Prostate gland (tissue), 2 donors: ENCODE measurements around the gene CD79B. TPM values are rescaled to one million over a fixed set of nuclear protein-coding genes. Genes with fewer than 3 reads are reported as not detected.

Experiments used
- DNase-seq: peaks from one replicate; pipeline ENCODE4 v3.0.0-alpha.2; 2019; ENCODE audit warnings: low spot score
- H3K27ac ChIP-seq, 2 donors: fragments of 200-600 bp; sonication (generic); 2 replicates each; pipeline ENCODE4 v1.5.1; 2017 to 2019
- H3K27me3 ChIP-seq: fragments of 200-600 bp; sonication (generic); replicated peaks from 2 replicates; pipeline ENCODE4 v1.5.1; 2019; ENCODE audit not compliant: insufficient read depth
- H3K36me3 ChIP-seq, 2 donors: fragments of 200-600 bp; sonication (generic); 1 replicate in 1 of 2; 2 replicates in 1 of 2; pipeline versions ENCODE4 v1.5.1 to v1.8.1; 2017 to 2019
- H3K4me1 ChIP-seq: fragments of 200-600 bp; sonication (generic); replicated peaks from 2 replicates; pipeline ENCODE4 v1.5.1; 2019
- H3K4me3 ChIP-seq, 2 donors: fragments of 200-600 bp; sonication (generic); 2 replicates each; pipeline ENCODE4 v1.5.1; 2017 to 2019
- H3K9me3 ChIP-seq: fragments of 200-600 bp; sonication (generic); 2 replicates; pipeline ENCODE4 v1.5.1; 2017
- POLR2A ChIP-seq: fragments of 450-650 bp; IDR thresholded peaks from one replicate; pipeline ENCODE4 v1.6.1; 2016; ENCODE audit warnings: antibody characterized with exemption, mild to moderate bottlenecking
- POLR2AphosphoS5 ChIP-seq: sonication (generic); formaldehyde crosslinking; IDR thresholded peaks from one replicate; pipeline ENCODE4 v1.6.1; 2017; ENCODE audit warnings: antibody characterized with exemption
- WGBS: methylation state at CpG from one replicate; pipeline ENCODE4 v1.1.5; 2018; 5-methylcytosine and 5-hydroxymethylcytosine counted together
- intact Hi-C: fragments of 100-400 bp; cut with DNase I; formaldehyde crosslinking; loops from one replicate; pipeline ENCODE4 v1.14.2; 2022
- total RNA-seq, 2 donors: library from RNA; depleted of rRNA; stranded (reverse); fragments of >200 nt; gene quantifications; one replicate each; pipeline ENCODE4 v1.1.0, GENCODE V29; 2016
- TF ChIP-seq, protein P1 (sequence below), 4 experiments: fragments of 200-600 bp in 2 of 4; fragments of 450-650 bp in 2 of 4; sonication (generic) in 2 of 4; IDR thresholded peaks; 1 replicate in 3 of 4; 2 replicates in 1 of 4; pipeline ENCODE4 v1.5.1; 2016 to 2019; ENCODE audit warnings: antibody characterized with exemption in 4 of 4, mild to moderate bottlenecking in 2 of 4, moderate library complexity in 2 of 4

The CD79B gene
- total RNA-seq, 2 donors from 2014 or later, result 1.6 to 2.2 TPM

DNA sequence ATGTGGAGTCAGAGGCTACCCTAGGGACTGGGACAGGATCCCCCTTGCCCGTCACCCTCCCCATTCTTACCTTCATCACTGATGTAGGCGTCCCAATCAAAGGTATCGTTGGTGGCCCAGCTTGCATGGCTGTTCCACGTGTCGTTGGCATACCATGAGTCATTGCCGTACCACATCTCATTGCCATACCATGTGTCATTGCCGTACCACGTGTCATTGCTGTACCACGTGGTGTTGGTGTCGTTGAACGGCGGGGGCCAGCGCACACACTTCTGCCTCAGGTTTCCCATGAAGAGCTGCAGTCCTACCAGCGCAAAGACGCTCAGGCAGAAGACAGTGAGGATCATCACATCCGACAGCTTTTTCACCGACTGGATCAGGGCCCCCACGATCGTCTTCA, 35.8 kb upstream of the CD79B start:
- WGBS, result 93% methylated on average over 19 of the region's 19 CpGs
- H3K4me1 ChIP-seq, result no peaks in the 10 kb centered on the region
- no peaks in the 10 kb centered on the region for H3K27me3 ChIP-seq
- H3K4me3 ChIP-seq, result no peak overlapping the region
- H3K36me3 ChIP-seq, result no peaks in the 10 kb centered on the region
- no peak for DNase-seq
- TF ChIP-seq, protein P1, sequence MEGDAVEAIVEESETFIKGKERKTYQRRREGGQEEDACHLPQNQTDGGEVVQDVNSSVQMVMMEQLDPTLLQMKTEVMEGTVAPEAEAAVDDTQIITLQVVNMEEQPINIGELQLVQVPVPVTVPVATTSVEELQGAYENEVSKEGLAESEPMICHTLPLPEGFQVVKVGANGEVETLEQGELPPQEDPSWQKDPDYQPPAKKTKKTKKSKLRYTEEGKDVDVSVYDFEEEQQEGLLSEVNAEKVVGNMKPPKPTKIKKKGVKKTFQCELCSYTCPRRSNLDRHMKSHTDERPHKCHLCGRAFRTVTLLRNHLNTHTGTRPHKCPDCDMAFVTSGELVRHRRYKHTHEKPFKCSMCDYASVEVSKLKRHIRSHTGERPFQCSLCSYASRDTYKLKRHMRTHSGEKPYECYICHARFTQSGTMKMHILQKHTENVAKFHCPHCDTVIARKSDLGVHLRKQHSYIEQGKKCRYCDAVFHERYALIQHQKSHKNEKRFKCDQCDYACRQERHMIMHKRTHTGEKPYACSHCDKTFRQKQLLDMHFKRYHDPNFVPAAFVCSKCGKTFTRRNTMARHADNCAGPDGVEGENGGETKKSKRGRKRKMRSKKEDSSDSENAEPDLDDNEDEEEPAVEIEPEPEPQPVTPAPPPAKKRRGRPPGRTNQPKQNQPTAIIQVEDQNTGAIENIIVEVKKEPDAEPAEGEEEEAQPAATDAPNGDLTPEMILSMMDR (IDR thresholded peaks at IDR 0.05), result no peak
- TF ChIP-seq POLR2AphosphoS5, result no peak
- TF ChIP-seq POLR2A, result no peak
- no peaks in the 10 kb centered on the region for H3K9me3 ChIP-seq
- intact Hi-C loops, result no loop called here
- no peak overlapping the region for H3K27ac ChIP-seq

DNA sequence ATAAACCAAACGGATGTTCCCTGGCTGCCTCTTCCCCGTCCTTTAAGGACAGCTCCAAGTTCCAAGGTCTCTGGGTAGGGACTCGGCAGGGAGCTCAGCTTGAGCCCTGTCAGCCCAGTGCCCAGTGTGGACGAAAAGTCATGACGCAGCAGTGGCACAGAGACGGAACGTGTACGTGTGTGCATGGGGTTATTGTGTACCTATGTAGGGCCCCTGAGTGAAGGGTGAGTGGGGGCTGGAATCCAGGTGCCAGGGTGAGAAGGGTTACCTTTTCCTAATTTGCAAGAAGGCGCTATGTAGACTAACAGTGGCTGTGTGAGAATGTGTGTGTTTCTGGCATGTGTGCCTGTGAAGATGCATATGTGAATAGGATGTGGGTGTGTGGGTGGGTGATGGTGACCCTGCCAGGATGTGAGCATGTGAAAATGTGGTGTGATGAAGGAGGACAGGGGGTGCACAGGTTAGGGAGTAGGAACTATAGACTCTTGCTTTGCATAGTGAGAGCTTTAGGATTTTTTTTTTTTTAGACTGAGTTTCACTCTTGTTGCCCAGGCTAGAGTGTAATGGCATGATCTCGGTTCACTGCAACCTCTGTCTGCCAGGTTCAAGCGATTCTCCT, 34.6 kb upstream of the CD79B start:
- H3K4me3 ChIP-seq, result no peak overlapping the region
- TF ChIP-seq POLR2AphosphoS5, result no peak
- TF ChIP-seq POLR2A, result no peak
- TF ChIP-seq, protein P1 (IDR thresholded peaks at IDR 0.05), result no peak
- intact Hi-C loops, result no loop called here
- no peaks in the 10 kb centered on the region for H3K27me3 ChIP-seq
- H3K9me3 ChIP-seq, result no peaks in the 10 kb centered on the region
- H3K4me1 ChIP-seq, result no peaks in the 10 kb centered on the region
- DNase-seq, result no peak
- 86% methylated on average over 11 of the region's 11 CpGs for WGBS
- H3K27ac ChIP-seq, result no peak overlapping the region
- H3K36me3 ChIP-seq, result no peaks in the 10 kb centered on the region

DNA sequence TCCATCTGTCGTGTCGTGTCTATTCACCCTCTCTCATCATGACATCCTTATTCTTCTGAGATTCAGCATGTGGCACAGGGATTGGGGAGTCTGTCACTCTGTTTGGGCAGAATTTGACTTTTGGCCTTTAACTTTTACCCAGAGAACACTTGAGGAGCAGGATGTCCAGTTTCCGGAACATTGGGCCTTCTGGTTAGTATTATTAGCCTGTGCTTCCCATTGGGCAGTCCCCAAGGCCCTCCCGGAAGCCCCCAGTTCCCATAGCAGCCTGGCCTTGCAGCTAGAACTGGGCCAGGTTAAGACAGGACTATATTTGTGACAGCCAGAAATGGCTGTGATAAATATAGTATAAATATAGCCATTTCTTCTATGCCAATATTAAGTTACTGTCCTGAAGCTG, 31.0 kb upstream of the CD79B start:
- no peak for DNase-seq
- TF ChIP-seq, protein P1 (IDR thresholded peaks at IDR 0.05), result no peak
- TF ChIP-seq POLR2AphosphoS5 (no peak), POLR2A (no peak)

DNA sequence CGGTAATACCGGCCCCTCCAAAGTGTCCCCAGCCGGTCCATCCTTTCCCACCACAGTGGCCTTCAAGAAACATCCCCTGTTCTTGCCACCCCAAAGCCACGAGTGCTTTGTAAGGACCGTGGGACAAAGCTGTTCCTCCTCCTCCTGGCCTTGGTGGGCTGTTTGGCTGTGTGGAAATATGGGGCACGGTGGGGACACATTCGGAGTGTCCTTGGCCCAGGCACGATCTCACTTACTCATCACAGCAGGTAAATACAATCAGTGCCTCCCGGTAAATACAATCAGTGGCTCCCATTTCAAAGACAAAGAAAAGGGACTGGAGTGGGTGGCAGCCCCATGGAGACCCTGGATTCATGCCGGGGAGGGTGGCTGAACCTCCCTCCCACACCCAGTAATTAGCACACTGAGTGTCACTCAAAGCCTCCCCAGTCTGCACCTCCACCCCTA, 30.2 kb upstream of the CD79B start:
- DNase-seq, result no peak
- Histone ChIP-seq H3K4me3 (no peak overlapping the region), H3K36me3 (no peaks in the 10 kb centered on the region), H3K27ac (no peak overlapping the region), H3K27me3 (no peaks in the 10 kb centered on the region), H3K9me3 (no peaks in the 10 kb centered on the region), H3K4me1 (no peaks in the 10 kb centered on the region)
- WGBS, result 55% methylated on average over 10 of the region's 10 CpGs
- intact Hi-C loops, result no loop called here
- TF ChIP-seq, protein P1 (IDR thresholded peaks at IDR 0.05), result no peak
- TF ChIP-seq POLR2A, result no peak
- no peak for TF ChIP-seq POLR2AphosphoS5

More for the DNA sequence above, 31.0 kb upstream of the CD79B start:
- H3K27me3 ChIP-seq, result no peaks in the 10 kb centered on the region
- H3K36me3 ChIP-seq, result no peaks in the 10 kb centered on the region
- no peak overlapping the region for H3K27ac ChIP-seq
- no peak overlapping the region for H3K4me3 ChIP-seq
- no peaks in the 10 kb centered on the region for H3K9me3 ChIP-seq
- WGBS, result 88% methylated on average over 4 of the region's 4 CpGs
- intact Hi-C loops, result no loop called here
- no peaks in the 10 kb centered on the region for H3K4me1 ChIP-seq
